Activated CD4-positive, alpha-beta T cell treated with anti-CD3 and anti-CD28 coated beads, Interleukin-2, amount 10 ng/mL, durations not matched to agents 24 days and 14 days (primary cell): Measurements from ENCODE around the gene RNF150. TPM values are rescaled to one million over a fixed set of nuclear protein-coding genes. Genes with fewer than 3 reads are reported as not detected.

ENCODE experiments used
- DNase-seq: peaks from one replicate; pipeline ENCODE4 v3.0.0; 2022
- H3K27ac Mint-ChIP-seq: one replicate; pipeline ENCODE4 v1.8.0; 2022; ENCODE audit warnings: mild to moderate bottlenecking, mixed read lengths
- H3K27me3 Mint-ChIP-seq: one replicate; pipeline ENCODE4 v1.8.0; 2022; ENCODE audit warnings: mixed read lengths
- H3K36me3 Mint-ChIP-seq: one replicate; pipeline ENCODE4 v1.8.0; 2022; ENCODE audit warnings: low read depth, mild to moderate bottlenecking, mixed read lengths
- H3K4me1 Mint-ChIP-seq: one replicate; pipeline ENCODE4 v1.8.0; 2021; ENCODE audit warnings: mixed read lengths
- H3K4me3 Mint-ChIP-seq: one replicate; pipeline ENCODE4 v1.8.0; 2022; ENCODE audit warnings: mild to moderate bottlenecking, moderate library complexity, mixed read lengths
- H3K9me3 Mint-ChIP-seq: one replicate; pipeline ENCODE4 v1.8.0; 2021; ENCODE audit warnings: mixed read lengths
- intact Hi-C: fragments of 100-400 bp; cut with micrococcal nuclease; formaldehyde crosslinking; loops from one replicate; pipeline ENCODE4 v1.15.1; 2023
- total RNA-seq: library from RNA; stranded (reverse); gene quantifications from 2 replicates; pipeline ENCODE4 v1.2.3, GENCODE V29; 2022

RNF150 gene
- total RNA-seq, 1 donor from 2014 or later: not detected

GRCh38 chr4:141019768-141020167, 113.5 kb downstream of the RNF150 start:
- Mint-ChIP-seq H3K36me3 (no peaks in the 10 kb centered on the region), H3K4me1 (no peaks in the 10 kb centered on the region), H3K9me3 (no peaks in the 10 kb centered on the region), H3K27ac (no peak overlapping the region), H3K4me3 (no peak overlapping the region), H3K27me3 (peaks cover 2% of the 10 kb centered on the region)
- no peak for DNase-seq
- intact Hi-C loops: no loop called here

GRCh38 chr4:141016117-141016798, 117.0 kb downstream of the RNF150 start:
- H3K27me3 Mint-ChIP-seq: no peaks in the 10 kb centered on the region
- H3K36me3 Mint-ChIP-seq: no peaks in the 10 kb centered on the region
- no peaks in the 10 kb centered on the region for H3K9me3 Mint-ChIP-seq
- no peak overlapping the region for H3K27ac Mint-ChIP-seq
- DNase-seq: no peak
- intact Hi-C loops: no loop called here
- H3K4me1 Mint-ChIP-seq: no peaks in the 10 kb centered on the region
- H3K4me3 Mint-ChIP-seq: no peak overlapping the region

GRCh38 chr4:141013899-141014298, 119.4 kb downstream of the RNF150 start:
- no peak overlapping the region for H3K27ac Mint-ChIP-seq
- DNase-seq: no peak
- H3K4me3 Mint-ChIP-seq: no peak overlapping the region
- H3K27me3 Mint-ChIP-seq: no peaks in the 10 kb centered on the region
- H3K9me3 Mint-ChIP-seq: no peaks in the 10 kb centered on the region
- H3K4me1 Mint-ChIP-seq: no peaks in the 10 kb centered on the region
- intact Hi-C loops: no loop called here
- H3K36me3 Mint-ChIP-seq: no peaks in the 10 kb centered on the region

GRCh38 chr4:141011901-141012315, 121.4 kb downstream of the RNF150 start:
- no peaks in the 10 kb centered on the region for H3K4me1 Mint-ChIP-seq
- H3K36me3 Mint-ChIP-seq: no peaks in the 10 kb centered on the region
- H3K4me3 Mint-ChIP-seq: no peak overlapping the region
- H3K27ac Mint-ChIP-seq: no peak overlapping the region
- H3K27me3 Mint-ChIP-seq: no peaks in the 10 kb centered on the region
- no peak for DNase-seq
- intact Hi-C loops: no loop called here
- H3K9me3 Mint-ChIP-seq: no peaks in the 10 kb centered on the region

GRCh38 chr4:141009931-141010330, 123.3 kb downstream of the RNF150 start:
- H3K4me3 Mint-ChIP-seq: no peak overlapping the region

GRCh38 chr4:141009129-141009528, 124.1 kb downstream of the RNF150 start:
- Mint-ChIP-seq H3K4me1 (no peaks in the 10 kb centered on the region), H3K9me3 (no peaks in the 10 kb centered on the region), H3K4me3 (no peak overlapping the region), H3K36me3 (no peaks in the 10 kb centered on the region), H3K27ac (no peak overlapping the region), H3K27me3 (no peaks in the 10 kb centered on the region)
- intact Hi-C loops: no loop called here
- no peak for DNase-seq

More at GRCh38 chr4:141009931-141010330, 123.3 kb downstream of the RNF150 start:
- no peak for DNase-seq
- Mint-ChIP-seq H3K4me1 (no peaks in the 10 kb centered on the region), H3K27me3 (no peaks in the 10 kb centered on the region), H3K36me3 (no peaks in the 10 kb centered on the region), H3K9me3 (no peaks in the 10 kb centered on the region), H3K27ac (no peak overlapping the region)
- intact Hi-C loops: no loop called here

- H3K4me3 Mint-ChIP-seq: no peak overlapping the region
Measured at GRCh38 chr4:141006242-141006802, 126.9 kb downstream of the RNF150 start.

GRCh38 chr4:141004823-141005222, 128.4 kb downstream of the RNF150 start:
- intact Hi-C loops: no loop called here
- H3K27me3 Mint-ChIP-seq: no peaks in the 10 kb centered on the region
- no peak for DNase-seq
- no peak overlapping the region for H3K4me3 Mint-ChIP-seq
- no peaks in the 10 kb centered on the region for H3K36me3 Mint-ChIP-seq
- no peak overlapping the region for H3K27ac Mint-ChIP-seq
- no peaks in the 10 kb centered on the region for H3K9me3 Mint-ChIP-seq
- no peaks in the 10 kb centered on the region for H3K4me1 Mint-ChIP-seq

More at GRCh38 chr4:141006242-141006802, 126.9 kb downstream of the RNF150 start:
- DNase-seq: no peak
- H3K27ac Mint-ChIP-seq: no peak overlapping the region
- H3K4me1 Mint-ChIP-seq: no peaks in the 10 kb centered on the region
- H3K27me3 Mint-ChIP-seq: no peaks in the 10 kb centered on the region
- intact Hi-C loops: no loop called here
- H3K36me3 Mint-ChIP-seq: no peaks in the 10 kb centered on the region
- H3K9me3 Mint-ChIP-seq: no peaks in the 10 kb centered on the region

- Mint-ChIP-seq H3K27ac (no peak overlapping the region), H3K4me3 (no peak overlapping the region), H3K36me3 (no peaks in the 10 kb centered on the region), H3K9me3 (no peaks in the 10 kb centered on the region), H3K4me1 (no peaks in the 10 kb centered on the region), H3K27me3 (no peaks in the 10 kb centered on the region)
- no peak for DNase-seq
- intact Hi-C loops: no loop called here
Measured at GRCh38 chr4:141003193-141003592, 130.1 kb downstream of the RNF150 start.

GRCh38 chr4:141002323-141002805, 130.9 kb downstream of the RNF150 start:
- Mint-ChIP-seq H3K4me3 (no peak overlapping the region), H3K36me3 (no peaks in the 10 kb centered on the region), H3K9me3 (no peaks in the 10 kb centered on the region), H3K27ac (no peak overlapping the region), H3K4me1 (no peaks in the 10 kb centered on the region), H3K27me3 (no peaks in the 10 kb centered on the region)
- no peak for DNase-seq
- intact Hi-C loops: no loop called here

- no peaks in the 10 kb centered on the region for H3K9me3 Mint-ChIP-seq
- intact Hi-C loops: no loop called here
- no peak overlapping the region for H3K4me3 Mint-ChIP-seq
- no peaks in the 10 kb centered on the region for H3K27me3 Mint-ChIP-seq
- no peak overlapping the region for H3K27ac Mint-ChIP-seq
- H3K4me1 Mint-ChIP-seq: no peaks in the 10 kb centered on the region
- no peaks in the 10 kb centered on the region for H3K36me3 Mint-ChIP-seq
- no peak for DNase-seq
Measured at GRCh38 chr4:140996766-140997165, 136.5 kb downstream of the RNF150 start.

- Mint-ChIP-seq H3K4me3 (no peak overlapping the region), H3K4me1 (no peaks in the 10 kb centered on the region), H3K36me3 (no peaks in the 10 kb centered on the region), H3K9me3 (no peaks in the 10 kb centered on the region), H3K27ac (no peak overlapping the region), H3K27me3 (no peaks in the 10 kb centered on the region)
- intact Hi-C loops: no loop called here
- DNase-seq: no peak
Measured at GRCh38 chr4:140995058-140995457, 138.2 kb downstream of the RNF150 start.

- no peaks in the 10 kb centered on the region for H3K9me3 Mint-ChIP-seq
- intact Hi-C loops: no loop called here
Measured at GRCh38 chr4:140994015-140994414, 139.3 kb downstream of the RNF150 start.

GRCh38 chr4:140993370-140993769, 139.9 kb downstream of the RNF150 start:
- Mint-ChIP-seq H3K4me3 (no peak overlapping the region), H3K27ac (no peak overlapping the region), H3K9me3 (no peaks in the 10 kb centered on the region), H3K36me3 (no peaks in the 10 kb centered on the region), H3K4me1 (no peaks in the 10 kb centered on the region), H3K27me3 (no peaks in the 10 kb centered on the region)
- DNase-seq: no peak
- intact Hi-C loops: no loop called here

More at GRCh38 chr4:140994015-140994414, 139.3 kb downstream of the RNF150 start:
- Mint-ChIP-seq H3K4me1 (no peaks in the 10 kb centered on the region), H3K27me3 (no peaks in the 10 kb centered on the region), H3K4me3 (no peak overlapping the region), H3K27ac (no peak overlapping the region), H3K36me3 (no peaks in the 10 kb centered on the region)
- DNase-seq: no peak
